NCI-H1105 (cell line): ENCODE data around the gene SENP6.
"Not testable (repeated sequence)": the region's sequence is repeated elsewhere in the genome, so short reads cannot be mapped to it uniquely, and the experiment has no call there.

Experiments used
- DNase-seq: peaks from one replicate; lab custom pipeline; 2025; lab: John Stamatoyannopoulos, UW

SENP6 gene

DNA sequence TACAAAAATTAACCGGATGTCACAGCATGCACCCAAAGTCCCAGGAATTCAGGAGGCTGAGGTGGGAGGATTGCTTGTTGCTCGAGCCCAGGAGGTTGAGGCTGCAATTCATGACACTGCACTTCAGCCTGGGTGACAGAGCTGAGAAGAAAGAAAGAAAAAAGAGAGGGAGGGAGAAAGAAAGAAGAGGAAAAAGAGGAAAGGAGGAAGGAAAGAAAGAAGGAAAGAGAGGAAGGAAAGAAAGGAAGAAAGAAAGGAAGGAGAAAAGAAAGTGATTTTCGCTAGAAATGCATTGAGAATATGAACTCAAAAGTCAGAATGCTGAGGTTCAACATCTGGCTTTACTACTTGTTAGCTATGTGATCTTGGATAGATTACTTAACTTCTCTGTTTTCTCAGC, 6.6 kb downstream of the SENP6 start:
- no peak for DNase-seq

DNA sequence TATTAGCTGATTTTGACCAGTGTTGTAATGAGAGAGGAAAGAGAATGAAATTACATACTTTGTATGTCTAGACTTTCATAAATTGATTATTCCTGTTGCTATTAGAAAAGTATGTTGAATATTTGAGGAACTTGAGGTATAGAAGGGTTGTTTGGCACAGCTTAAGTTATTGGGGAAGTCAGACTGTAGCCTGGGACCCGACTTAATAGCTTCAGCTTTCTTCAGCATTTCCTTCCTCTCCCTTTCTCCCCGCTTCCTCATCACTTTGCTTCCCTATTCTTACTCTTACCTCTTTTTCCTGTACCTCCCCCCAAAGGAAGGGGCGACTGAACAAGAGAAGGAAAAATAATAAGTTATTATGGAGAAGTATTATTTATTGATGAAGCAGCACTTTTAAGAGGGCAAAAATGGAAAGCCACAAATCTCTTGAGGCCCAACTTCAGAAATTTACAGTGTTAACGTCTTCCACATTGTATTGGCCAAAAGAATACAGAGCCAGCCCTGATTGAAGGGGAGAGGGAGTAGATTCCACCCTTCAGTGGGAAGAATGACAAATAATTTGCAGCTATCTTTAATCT, 7.4 kb downstream of the SENP6 start:
- no peak for DNase-seq

DNA sequence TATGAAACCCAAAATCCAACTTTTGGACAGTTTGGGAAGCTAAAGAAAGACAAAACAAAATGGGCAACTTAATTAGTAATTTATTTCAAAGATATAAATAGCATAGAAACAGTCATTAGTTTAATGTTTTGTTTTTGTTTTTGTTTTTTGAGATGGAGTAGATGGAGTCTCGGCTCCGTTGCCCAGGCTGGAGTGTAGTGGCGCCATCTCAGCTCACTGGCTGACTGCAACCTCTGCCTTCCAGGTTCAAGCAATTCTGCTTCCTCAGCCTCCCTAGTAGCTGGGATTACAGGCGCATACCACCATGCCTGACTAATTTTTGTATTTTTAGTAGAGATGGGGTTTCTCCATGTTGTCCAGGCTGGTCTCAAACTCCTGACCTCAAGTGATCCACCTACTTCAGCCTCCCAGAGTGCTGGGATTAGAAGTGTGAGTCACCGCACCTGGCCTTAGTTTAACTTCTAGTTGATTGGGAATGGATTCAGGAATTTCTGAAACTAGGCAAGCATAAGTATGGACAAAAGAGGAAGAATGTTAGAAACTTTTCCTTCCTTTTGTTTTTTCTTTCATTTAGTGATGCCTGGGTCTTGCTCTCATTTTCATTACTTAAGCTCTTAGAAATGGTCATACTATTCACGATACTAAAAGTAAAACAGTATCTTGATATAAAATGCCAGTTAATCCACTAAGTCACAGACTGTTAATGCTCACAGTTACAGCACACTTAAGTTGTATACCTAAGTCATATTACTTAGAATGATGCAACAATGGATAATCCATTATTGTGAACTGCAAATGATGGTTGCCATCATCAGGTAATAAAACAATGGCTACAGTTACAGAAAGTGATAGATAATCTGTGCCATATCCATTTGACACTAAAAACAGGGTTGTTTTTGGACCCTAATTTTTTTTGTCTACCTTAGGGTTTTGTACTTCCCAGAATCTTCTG, 8.2 kb downstream of the SENP6 start:
- DNase-seq, result no peak

DNA sequence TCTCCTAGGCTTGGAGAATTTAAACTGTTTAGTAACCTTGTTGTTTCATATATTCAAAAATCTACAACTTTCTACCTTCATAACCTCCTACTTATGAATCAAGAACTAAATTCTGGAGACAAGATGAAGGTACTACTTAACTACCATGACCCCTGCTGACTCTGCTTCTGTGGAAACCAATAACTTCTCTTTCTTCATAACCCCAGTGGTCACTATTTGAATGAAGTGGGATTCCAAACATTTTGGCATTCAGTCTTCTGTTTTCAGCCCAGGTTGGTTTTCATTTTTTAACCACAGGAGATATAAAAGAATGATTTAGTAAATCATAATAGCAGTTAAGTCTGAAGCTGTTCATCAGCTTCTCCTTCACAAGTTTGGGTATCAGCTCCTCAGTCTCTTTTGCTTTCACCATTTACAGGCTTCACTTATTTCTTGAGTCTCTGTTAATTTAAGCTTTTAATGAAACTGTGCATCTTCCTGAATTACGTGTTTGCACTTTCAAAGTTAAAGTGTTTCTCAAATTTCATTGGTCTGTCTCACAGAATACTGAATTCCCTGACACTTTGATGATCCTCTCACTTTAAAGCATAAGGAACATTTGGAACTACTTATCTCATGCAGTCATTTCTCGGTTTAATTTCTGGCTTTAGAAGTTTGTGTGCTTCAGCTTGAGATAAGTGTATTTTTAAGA, 9.5 kb downstream of the SENP6 start:
- DNase-seq, result no peak

DNA sequence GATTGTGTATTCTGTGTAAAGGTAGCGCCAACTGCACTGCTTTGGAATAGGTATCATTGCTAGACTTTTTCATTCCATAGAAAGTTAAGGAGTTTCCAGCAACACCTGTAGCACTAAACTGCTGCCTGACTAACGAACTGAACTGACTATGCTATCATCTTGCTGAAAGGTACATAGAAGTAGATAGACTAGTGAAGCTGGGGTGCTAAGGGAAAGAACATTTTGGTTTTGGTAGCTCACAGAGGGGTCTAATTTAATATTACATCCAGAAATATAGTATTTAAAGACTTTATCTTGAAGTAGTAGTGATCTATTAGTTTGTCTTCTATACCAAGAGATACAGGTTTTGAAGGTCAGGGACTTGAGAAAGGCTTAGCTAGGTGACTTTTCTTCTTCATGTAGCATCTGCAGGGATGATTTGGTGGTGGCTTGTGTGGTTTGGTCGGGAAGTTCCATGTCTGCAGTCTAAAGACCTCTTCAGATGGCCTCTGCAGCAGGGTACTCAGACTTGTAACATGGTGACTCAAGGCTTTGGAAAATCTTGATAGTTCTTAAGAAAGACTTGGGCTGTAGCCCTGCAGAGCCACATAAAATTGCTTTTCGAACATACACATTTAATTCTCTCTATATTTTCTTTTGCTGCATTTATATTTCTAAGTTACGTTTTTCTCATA, 10.2 kb downstream of the SENP6 start:
- DNase-seq, result no peak

DNA sequence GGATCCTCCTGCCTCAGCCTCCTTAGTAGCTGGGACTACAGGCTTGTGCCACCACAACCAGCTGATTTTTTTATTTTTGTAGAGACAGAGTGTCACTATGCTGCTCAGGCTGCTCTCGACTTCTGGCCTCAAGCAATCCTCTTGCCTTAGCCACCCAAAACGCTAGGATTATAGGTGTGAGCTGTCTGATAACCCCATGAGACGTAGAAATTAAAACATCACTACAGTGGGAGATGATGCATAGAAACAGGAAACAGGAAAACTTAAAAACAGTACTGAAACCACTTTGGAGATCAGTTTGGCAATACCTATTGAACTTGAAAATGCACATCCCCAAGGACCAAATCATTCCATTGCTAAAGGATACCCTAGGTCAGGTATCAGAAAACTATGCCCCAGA, 10.8 kb downstream of the SENP6 start:
- no peak for DNase-seq

DNA sequence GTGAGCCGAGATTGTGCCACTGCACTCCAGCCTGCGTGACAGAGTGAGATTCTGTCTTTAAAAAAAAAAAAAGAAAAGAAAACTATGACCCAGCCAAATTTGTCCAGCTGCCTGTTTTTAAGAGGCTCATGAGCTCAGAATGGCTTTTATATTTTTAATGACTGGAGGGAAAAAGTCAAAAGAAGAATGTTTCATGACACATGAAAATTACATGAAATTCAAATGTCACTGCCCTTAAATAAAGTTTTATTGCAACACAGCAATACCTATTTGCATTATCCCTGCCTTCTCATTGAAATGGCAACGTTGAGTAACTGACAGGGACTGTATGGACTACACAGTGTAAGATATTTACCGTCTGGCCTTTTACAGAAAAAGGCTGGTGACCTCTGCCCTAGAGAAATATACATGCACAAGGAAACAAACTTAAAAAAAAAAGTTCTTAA, 11.4 kb downstream of the SENP6 start:
- no peak for DNase-seq

DNA sequence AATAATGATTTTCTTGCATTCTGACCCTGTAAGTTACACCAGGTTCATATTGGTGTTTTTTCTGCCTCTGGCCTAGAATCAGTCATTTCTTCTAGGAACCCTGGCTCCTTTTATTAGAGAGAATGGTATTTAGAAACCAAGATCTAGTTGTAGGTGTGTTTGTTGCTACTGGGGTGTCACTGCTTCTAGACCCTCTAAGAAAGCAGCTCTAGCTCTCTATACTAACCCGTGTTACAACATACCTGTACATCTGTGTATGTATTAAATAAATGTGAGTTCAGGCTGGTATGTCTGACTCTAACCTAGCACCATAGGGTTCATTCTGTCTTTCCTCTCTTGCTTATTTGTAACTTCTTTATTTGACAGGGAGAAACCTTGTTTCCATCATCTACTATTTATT, 16.8 kb downstream of the SENP6 start:
- no peak for DNase-seq

DNA sequence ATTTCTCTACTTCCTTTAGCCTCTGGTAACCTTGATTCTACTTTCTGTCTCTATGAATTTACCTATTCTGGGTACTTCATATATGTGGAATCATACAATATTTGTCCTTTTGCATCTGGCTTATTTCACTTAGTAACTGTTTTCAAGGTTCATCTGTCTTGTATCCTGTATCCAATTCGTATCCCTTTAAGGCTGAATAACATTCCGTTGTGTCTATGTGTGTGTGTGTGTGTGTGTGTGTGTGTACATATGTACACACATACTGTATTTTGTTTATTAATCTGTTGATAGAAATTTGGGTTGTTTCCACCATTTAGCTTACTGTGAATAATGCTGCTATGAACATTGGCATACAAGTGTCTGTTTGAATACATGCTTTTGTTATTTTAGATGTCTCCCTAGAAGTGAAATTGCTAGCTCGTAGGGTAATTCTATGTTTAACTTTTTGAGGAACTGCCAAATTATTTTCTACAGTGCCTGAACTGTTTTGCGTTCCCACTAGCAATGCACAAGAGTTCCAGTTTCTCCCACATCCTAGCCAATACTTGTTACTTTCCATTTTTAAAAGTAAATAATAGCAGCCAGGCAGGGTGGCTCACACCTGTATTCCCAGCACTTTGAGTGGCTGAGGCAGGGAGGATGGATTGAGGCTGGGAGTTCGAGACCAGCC, 17.7 kb downstream of the SENP6 start:
- DNase-seq, result no peak

DNA sequence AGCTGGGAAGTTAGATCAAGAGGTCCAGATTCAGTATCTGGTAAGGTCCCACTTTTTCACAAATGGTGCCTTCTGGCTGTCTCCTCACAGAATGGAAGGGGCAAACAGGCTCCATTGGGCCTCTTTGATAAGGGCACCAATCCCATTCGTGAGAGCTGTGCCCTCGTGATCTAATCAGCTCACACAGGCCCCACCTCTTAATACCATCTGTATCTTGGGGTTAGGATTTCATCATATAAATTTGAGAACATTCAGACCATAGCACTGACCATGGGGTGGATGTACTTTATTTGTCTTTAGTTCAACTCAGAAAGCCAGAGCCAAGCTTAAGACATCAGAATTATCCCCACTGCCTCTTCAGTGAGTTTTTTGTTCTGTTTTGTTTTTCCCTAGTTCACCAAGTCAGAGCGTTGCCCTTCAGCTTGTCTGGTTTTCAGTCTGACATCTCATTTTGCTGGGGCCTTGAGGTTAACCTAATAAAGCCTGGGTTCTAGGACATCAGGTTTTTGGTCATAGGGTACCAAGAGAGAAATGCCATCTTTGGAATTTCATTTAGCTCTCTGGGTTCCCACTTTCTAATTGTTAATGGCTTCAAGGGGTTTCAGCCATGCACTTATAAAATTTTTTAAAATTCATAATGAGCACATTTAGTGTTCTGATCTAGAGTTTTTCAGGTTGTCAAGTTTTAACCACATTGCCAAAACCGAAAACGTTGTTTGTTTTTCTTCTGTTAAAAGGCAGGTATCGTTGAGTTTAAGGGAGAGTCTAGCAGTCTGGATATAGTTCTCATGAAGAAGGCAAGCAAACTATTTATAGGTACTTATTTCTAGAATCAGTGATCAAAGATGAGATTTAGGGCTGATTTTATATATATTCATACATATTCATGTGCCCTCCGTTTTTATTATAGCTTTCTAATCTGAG, 19.0 kb downstream of the SENP6 start:
- DNase-seq, result no peak

DNA sequence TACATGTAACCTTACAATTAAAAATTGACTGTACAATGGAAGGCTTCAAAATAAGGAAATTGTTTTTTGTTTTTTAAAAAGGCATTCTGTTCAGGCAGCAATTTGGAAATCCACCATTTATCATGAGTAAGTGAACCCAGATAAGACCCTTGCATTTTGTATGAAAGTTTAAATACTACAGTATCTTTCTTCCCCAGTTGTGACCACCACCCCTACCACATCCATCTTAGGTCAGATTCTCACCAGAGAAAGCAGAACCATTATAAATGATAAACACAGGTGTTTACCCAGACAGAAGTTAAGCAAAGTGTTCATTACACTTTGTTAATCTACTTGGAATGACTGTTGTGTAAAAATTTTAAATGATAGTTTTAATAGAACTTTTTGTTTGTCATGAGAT, 20.2 kb downstream of the SENP6 start:
- no peak for DNase-seq

DNA sequence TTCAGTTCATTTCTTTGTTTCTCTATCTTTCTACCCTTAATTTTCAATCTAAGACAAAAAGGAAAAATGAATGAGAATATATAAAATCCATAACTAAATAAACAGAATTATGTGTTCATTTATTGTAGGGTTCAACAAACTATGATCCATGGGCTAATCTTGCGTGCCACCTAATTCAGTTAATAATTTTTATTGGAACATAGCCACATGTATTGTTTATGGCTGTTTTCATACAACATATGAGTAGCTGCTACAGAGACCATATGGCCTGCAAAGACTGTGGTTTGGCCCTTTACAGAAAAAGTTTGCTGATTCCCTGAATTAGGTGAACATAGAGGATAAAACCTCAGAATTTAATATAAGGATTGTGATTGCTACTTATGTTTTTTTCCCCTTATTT, 21.8 kb downstream of the SENP6 start:
- no peak for DNase-seq

DNA sequence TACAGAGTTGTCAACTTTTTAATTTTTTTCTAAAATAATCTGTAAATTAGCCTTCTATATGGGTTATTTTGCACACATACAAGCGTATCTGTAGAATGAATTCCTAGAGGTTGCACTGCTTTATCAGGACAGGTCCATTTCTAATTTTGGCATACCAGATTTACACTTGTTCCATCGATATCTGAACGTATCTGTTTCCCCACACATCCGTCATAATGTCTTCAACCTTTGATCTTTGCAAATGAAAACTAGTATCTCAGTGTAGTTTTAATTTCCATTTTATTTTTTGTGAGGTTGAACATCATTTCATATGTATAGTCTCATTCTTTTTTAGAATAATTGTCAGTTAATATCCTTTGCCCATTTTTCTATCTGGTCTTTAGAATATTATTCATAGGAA, 22.7 kb downstream of the SENP6 start:
- DNase-seq, result no peak

DNA sequence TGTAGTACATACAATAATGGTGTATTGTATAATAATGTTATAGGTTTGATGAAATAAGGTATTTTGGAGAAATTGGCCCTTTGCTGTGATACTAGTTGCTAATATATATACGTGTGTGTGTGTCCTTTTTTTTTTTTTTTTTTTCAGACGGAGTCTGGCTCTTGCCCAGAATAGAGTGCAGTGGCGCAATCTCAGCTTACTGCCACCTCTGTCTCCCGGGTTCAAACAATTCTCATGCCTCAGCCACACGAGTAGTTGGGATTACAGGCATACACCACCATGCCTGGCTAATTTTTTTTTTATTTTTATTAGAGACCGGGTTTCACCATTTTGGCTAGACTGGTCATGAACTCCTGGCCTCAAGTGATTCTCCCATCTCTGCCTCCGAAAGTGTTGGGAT, 23.3 kb downstream of the SENP6 start:
- no peak for DNase-seq

DNA sequence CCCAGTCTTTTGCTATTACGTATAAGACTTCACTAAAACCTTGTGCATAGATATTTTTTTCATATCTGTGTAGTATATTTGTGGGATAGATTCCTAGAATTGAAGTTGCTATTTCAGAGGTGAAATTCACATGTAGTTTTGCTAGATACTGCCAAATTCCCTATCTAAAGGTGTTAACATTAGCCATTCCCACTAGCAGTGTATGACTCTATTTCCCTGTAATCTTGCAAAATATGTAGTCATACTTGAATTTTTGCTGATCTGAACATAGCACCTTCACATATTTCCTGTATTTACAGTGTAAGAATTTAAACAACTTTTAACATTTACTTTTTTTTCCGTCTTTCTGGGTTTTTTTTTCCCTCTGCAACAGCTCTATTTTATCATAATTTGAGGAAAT, 24.9 kb downstream of the SENP6 start:
- DNase-seq, result no peak

DNA sequence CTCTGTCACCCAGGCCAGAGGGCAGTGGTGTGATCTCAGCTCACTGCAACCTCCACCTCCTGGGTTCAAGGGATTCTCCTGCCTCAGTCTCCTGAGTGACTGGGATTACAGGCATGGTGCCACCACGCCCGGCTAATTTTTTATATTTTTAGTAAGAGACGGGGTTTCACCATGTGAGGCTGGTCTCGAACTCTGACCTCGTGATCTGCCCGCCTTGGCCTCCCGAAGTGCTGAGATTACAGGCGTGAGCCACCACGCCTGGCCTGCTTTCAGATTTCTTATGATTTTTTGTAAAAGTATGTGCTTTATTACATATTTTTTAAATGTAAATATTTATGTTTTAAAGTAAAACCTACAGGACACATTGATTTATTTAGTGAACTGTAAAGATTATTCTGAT, 26.0 kb downstream of the SENP6 start:
- DNase-seq, result not testable (repeated sequence)

DNA sequence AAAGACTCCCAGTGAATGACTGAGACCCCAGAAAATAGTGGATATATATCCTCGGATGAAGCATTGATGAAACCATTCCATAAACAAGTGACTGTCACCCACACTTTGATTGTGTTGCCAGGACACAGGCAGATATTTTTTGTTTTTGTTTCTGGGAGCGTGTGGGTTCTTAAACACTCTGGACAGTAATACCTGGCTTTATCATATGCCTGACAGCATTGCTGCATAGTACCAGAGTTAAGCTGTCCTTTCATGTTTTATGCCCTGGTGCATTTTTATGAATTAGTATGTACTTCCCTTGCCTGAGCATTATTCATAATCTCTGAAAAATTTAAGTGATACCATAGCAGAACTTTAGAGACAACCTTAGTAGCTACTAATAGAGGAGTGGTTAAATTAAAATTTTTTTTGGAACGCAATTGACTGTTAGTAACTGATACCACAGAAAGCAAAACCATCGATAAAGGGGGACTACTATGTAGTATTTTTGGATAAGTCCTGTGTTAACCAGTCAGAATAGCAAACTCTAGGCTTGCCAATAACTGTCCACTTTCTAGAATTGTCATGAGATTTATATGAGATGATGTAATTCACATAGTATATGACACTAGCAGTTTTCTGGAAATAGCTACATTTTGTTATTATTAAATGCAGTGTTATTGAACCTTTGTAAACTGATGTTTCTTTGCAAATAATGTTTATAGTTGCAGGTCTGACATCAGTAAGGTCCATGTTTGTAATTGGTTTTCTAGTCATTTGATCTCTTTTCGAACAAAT, 30.4 kb downstream of the SENP6 start:
- no peak for DNase-seq

DNA sequence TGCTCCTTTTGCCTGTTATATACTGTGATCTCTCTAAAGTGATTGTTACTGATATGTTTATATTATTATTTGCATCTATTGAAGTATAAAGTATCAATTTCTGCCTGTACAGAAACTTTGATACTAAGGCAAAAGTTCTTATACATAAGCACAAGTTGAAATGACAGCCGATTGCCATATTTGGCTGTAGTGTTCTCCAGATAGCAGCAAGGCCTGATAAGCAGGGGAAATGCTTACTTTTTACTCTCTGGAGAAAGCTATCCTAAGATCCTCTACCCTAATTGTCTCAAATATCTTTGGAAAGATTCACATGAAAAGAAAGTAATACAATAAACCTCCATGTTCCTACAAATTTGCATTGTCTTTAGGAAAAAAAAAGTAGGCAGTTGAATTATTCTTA, 31.4 kb downstream of the SENP6 start:
- DNase-seq, result no peak

DNA sequence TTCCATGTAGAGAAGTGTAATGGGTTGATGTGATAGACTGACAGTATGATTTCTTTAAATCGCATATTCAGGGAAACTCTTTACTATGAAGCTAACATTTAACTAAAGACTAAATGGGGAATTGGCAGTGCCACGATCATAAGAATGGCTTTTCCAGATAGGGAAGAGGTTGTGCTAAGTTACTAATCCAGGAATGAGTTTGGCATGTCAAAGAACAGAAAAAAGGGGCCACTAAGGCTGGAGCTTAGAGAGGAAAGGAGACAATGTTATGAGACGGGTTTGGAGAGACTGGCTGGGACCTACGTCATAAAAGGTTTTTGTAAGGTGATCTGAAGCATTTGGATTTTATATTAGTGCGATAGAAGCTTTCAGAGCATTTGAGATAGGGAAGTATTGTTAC, 40.6 kb downstream of the SENP6 start:
- no peak for DNase-seq

DNA sequence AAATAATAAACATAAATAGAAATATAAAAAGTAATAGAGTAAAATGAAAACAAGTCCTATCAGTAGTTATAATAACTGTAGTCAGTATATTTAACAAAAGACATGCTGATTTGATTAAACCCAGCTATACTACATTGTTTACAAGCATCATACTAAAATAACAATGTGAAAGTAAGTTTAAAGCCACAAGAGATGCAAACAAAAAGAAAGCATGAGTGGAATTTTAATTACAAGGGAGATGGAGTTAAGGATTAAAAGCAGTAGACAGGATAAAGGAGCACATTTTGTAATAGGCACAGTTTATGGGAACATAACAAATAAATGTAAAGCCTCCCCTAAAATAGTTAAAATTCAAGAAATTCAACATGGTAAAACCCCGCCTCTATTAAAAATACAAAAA, 41.5 kb downstream of the SENP6 start:
- no peak for DNase-seq
